Nephron (organoid): ENCODE results near the gene CD6.
A peak's percentile ranks its signal among the peaks of the same experiment; 100 is the strongest.

Source experiments
- H3K27ac Mint-ChIP-seq, 3 experiments: 2 replicates each; pipeline ENCODE4 v1.8.0; 2020; ENCODE audit warnings: mixed read lengths in 3 of 3, mild to moderate bottlenecking in 2 of 3, moderate library complexity in 1 of 3
- H3K27me3 Mint-ChIP-seq: 2 replicates; pipeline ENCODE4 v1.8.0; 2021; ENCODE audit warnings: low read depth, mild to moderate bottlenecking, moderate library complexity, mixed read lengths
- H3K36me3 Mint-ChIP-seq: 2 replicates; pipeline ENCODE4 v1.8.0; 2020; ENCODE audit warnings: low read depth, mixed read lengths
- H3K4me1 Mint-ChIP-seq: 2 replicates; pipeline ENCODE4 v1.8.0; 2020; ENCODE audit warnings: mixed read lengths
- H3K4me3 Mint-ChIP-seq, 3 experiments: 2 replicates each; pipeline ENCODE4 v1.8.0; 2020; ENCODE audit warnings: mild to moderate bottlenecking in 3 of 3, mixed read lengths in 3 of 3, moderate library complexity in 2 of 3
- H3K9me3 Mint-ChIP-seq: 2 replicates; pipeline ENCODE4 v1.8.0; 2020; ENCODE audit warnings: mixed read lengths
- TF ChIP-seq, protein P1 (sequence below), 3 experiments: fragments of 200-600 bp; sonication (generic); IDR thresholded peaks; one replicate each; pipeline ENCODE4 v1.5.0; 2021; ENCODE audit warnings: antibody characterized with exemption in 3 of 3; ENCODE audit not compliant: unreplicated experiment in 3 of 3

CD6 gene

GRCh38 chr11:60971520-60971919 is at the start of gene CD6:
Gene CD6 (plus strand): TSS chr11:60971680. CDS start chr11:60971866, 186 bp downstream.
- Mint-ChIP-seq H3K9me3 (peaks cover 17% of the 10 kb centered on the region), H3K36me3 (no peaks in the 10 kb centered on the region), H3K4me1 (peaks cover 1% of the 10 kb centered on the region), H3K27me3 (peaks cover 20% of the 10 kb centered on the region), H3K4me3 (no peak within 1 kb of the TSS), H3K27ac (no peak within 1 kb of the TSS)
- TF ChIP-seq, protein P1, sequence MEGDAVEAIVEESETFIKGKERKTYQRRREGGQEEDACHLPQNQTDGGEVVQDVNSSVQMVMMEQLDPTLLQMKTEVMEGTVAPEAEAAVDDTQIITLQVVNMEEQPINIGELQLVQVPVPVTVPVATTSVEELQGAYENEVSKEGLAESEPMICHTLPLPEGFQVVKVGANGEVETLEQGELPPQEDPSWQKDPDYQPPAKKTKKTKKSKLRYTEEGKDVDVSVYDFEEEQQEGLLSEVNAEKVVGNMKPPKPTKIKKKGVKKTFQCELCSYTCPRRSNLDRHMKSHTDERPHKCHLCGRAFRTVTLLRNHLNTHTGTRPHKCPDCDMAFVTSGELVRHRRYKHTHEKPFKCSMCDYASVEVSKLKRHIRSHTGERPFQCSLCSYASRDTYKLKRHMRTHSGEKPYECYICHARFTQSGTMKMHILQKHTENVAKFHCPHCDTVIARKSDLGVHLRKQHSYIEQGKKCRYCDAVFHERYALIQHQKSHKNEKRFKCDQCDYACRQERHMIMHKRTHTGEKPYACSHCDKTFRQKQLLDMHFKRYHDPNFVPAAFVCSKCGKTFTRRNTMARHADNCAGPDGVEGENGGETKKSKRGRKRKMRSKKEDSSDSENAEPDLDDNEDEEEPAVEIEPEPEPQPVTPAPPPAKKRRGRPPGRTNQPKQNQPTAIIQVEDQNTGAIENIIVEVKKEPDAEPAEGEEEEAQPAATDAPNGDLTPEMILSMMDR (IDR thresholded peaks at IDR 0.05; ENCODE audit: unreplicated experiment in 3 of 3), result no peak

DNA sequence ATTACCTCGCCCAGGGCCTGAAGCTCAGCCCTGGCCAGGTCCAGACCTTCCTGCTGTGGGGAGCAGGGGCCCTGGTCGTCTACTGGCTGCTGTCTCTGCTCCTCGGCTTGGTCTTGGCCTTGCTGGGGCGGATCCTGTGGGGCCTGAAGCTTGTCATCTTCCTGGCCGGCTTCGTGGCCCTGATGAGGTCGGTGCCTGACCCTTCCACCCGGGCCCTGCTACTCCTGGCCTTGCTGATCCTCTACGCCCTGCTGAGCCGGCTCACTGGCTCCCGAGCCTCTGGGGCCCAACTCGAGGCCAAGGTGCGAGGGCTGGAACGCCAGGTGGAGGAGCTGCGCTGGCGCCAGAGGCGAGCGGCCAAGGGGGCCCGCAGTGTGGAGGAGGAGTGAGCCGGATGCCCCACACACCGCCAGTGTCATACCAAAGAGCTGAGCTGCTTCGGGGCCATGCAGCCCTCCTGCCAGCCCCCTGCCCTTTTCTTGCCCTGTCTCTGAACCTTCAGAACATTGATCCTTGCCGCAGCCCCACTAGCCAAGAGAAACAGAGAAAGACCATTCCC is 49.6 kb upstream of the CD6 start:
- Mint-ChIP-seq H3K4me3 (peak overlapping the region in 1 of 3 experiments; percentile 58), H3K9me3 (no peaks in the 10 kb centered on the region), H3K4me1 (peaks cover 62% of the 10 kb centered on the region), H3K36me3 (peaks cover 44% of the 10 kb centered on the region), H3K27me3 (peaks cover 8% of the 10 kb centered on the region), H3K27ac (peak overlapping the region; percentile 24 to 74 (median 66))
- TF ChIP-seq, protein P1 (IDR thresholded peaks at IDR 0.05; ENCODE audit: unreplicated experiment in 3 of 3), result no peak

- peaks cover 45% of the 10 kb centered on the region for H3K36me3 Mint-ChIP-seq
- H3K27ac Mint-ChIP-seq, result peak overlapping the region in 1 of 3 experiments; percentile 66
- no peaks in the 10 kb centered on the region for H3K9me3 Mint-ChIP-seq
- peak overlapping the region in 2 of 3 experiments; percentile 74 to 81 for H3K4me3 Mint-ChIP-seq
- TF ChIP-seq, protein P1 (IDR thresholded peaks at IDR 0.05; ENCODE audit: unreplicated experiment in 3 of 3), result no peak
- H3K4me1 Mint-ChIP-seq, result peaks cover 56% of the 10 kb centered on the region
- peaks cover 8% of the 10 kb centered on the region for H3K27me3 Mint-ChIP-seq
These were observed 48.6 kb upstream of the CD6 start for GRCh38 chr11:60922906-60923305.

DNA sequence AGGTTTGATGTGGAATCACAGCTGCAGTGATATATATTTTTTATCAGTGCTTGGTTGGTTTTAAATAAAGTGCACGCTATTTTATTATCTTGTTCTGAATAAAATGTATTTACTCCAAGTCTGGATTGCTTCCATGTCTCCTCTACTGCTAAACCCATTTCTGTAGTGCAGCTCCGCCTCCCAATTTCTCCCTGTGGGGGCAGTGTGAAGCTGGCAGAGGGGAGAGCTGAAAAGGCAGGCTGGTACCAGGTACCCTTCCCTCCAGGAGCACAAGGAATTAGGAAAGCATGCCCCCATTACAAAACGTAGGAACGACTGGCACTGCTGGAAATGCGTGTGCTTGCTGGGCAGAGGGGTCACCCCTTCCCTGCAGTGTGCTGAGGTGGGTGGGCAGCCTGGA is 48.2 kb upstream of the CD6 start:
- peaks cover 48% of the 10 kb centered on the region for H3K36me3 Mint-ChIP-seq
- peaks cover 56% of the 10 kb centered on the region for H3K4me1 Mint-ChIP-seq
- H3K27ac Mint-ChIP-seq, result peak overlapping the region in 1 of 3 experiments; percentile 34
- H3K4me3 Mint-ChIP-seq, result peak overlapping the region; percentile 74 to 81 (median 77)
- peaks cover 8% of the 10 kb centered on the region for H3K27me3 Mint-ChIP-seq
- TF ChIP-seq, protein P1 (IDR thresholded peaks at IDR 0.05; ENCODE audit: unreplicated experiment in 3 of 3), result no peak
- H3K9me3 Mint-ChIP-seq, result no peaks in the 10 kb centered on the region

DNA sequence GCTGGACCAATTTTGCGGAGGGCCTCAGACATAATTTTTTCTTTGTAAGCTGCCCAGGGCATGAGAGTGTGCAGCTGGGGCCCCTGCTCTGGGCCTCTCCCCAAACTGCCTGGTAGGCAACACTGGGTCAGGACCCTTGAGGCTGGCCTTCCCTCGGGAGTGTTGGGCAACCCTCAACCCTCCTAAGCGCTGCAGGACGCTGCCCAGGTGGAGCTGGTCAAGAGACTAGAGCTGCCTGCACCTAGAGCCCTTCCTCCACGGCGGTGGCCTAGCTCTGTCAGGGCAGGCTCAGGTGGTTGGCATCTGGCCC is 47.7 kb upstream of the CD6 start:
- TF ChIP-seq, protein P1 (IDR thresholded peaks at IDR 0.05; ENCODE audit: unreplicated experiment in 3 of 3), result no peak
- H3K27ac Mint-ChIP-seq, result no peak overlapping the region
- peaks cover 8% of the 10 kb centered on the region for H3K27me3 Mint-ChIP-seq
- peaks cover 56% of the 10 kb centered on the region for H3K4me1 Mint-ChIP-seq
- peaks cover 48% of the 10 kb centered on the region for H3K36me3 Mint-ChIP-seq
- no peaks in the 10 kb centered on the region for H3K9me3 Mint-ChIP-seq
- H3K4me3 Mint-ChIP-seq, result peak overlapping the region; percentile 69 to 81 (median 74)
